Kidney (tissue), 14 donors: ENCODE results near the gene RAD50. TPM values are rescaled to one million over a fixed set of nuclear protein-coding genes. Genes with fewer than 3 reads are reported as not detected.
"Not testable (repeated sequence)": the region's sequence is repeated elsewhere in the genome, so short reads cannot be mapped to it uniquely, and the experiment has no call there.

ENCODE experiments used
- DNase-seq, 5 donors: peaks; one replicate each; pipeline ENCODE4 v3.0.0-alpha.2; 2013 to 2020
- FAIRE-seq: peaks from 2 replicates; lab custom pipeline; 2012; peaks lifted over from hg19 to GRCh38; lab: Jason Lieb, UNC
- H3K27ac ChIP-seq, 2 donors: one replicate each; pipeline ENCODE4 v1.7.0; 2013; ENCODE audit warnings: low read depth in 2 of 2, low read length in 2 of 2, inconsistent platforms in 1 of 2
- H3K27me3 ChIP-seq: one replicate; pipeline ENCODE4 v1.7.1; 2013; ENCODE audit warnings: low read length, inconsistent platforms; ENCODE audit not compliant: control insufficient read depth, insufficient read depth
- H3K36me3 ChIP-seq, 3 donors: one replicate each; pipeline versions ENCODE4 v1.7.0 to v1.7.1; 2013; ENCODE audit warnings: low read length in 3 of 3, control low read depth in 1 of 3, inconsistent platforms in 1 of 3; ENCODE audit not compliant: insufficient read depth in 3 of 3, control insufficient read depth in 2 of 3
- H3K4me1 ChIP-seq, 3 donors: one replicate each; pipeline versions ENCODE4 v1.7.0 to v1.7.1; 2013; ENCODE audit warnings: low read length in 3 of 3, inconsistent platforms in 1 of 3, low read depth in 1 of 3; ENCODE audit not compliant: control insufficient read depth in 2 of 3, insufficient read depth in 2 of 3
- H3K4me3 ChIP-seq, 3 donors: one replicate each; pipeline versions ENCODE4 v1.7.0 to v1.8.1; 2013; ENCODE audit warnings: low read length in 3 of 3, control low read depth in 1 of 3, inconsistent platforms in 1 of 3
- H3K9ac ChIP-seq, 3 donors: one replicate each; pipeline versions ENCODE4 v1.7.0 to v1.7.1; 2013; ENCODE audit warnings: low read length in 3 of 3, control low read depth in 1 of 3, inconsistent platforms in 1 of 3
- H3K9me3 ChIP-seq, 3 donors: one replicate each; pipeline versions ENCODE4 v1.7.0 to v1.7.1; 2013; ENCODE audit warnings: low read length in 3 of 3, control low read depth in 1 of 3, inconsistent platforms in 1 of 3; ENCODE audit not compliant: control insufficient read depth in 2 of 3, insufficient read depth in 1 of 3
- CTCF ChIP-seq: IDR thresholded peaks from 3 replicates; pipeline ENCODE4 v1.5.1; 2012; ENCODE audit warnings: mild to moderate bottlenecking, moderate library complexity, borderline replicate concordance; ENCODE audit not compliant: insufficient read depth; ENCODE audit errors: extremely low read depth
- intact Hi-C: fragments of 100-400 bp; cut with DNase I; formaldehyde crosslinking; loops from one replicate; pipeline ENCODE4 v1.11.1; 2022
- polyA plus RNA-seq: library from polyadenylated mRNA; stranded (reverse); fragments of 350-450 nt; fragmentation: Illumina TruSeq; extraction: RNeasy Lipid Tissue Mini Kit (QIAGEN cat#74804); gene quantifications from one replicate; pipeline ENCODE4 v1.2.3, GENCODE V29; 2014; ENCODE audit warnings: low read depth, low replicate concordance; ENCODE audit not compliant: insufficient read depth
- total RNA-seq: library from RNA; stranded (reverse); fragmentation: NEBNext Ultra II Directional; extraction: Animal tissue kit (Norgen Biotek cat#: 25700); gene quantifications from one replicate; pipeline ENCODE4 v1.2.1, GENCODE V29; 2021
- donor health status: control.
- donor health status: control.
- donor health status: control.
- donor health status: control.
- donor health status: control.
- donor health status: DM: yes; HTN: yes; CAD: no.
- donor health status: Normal renal cell carcinoma (clear cell type).

The RAD50 gene
- total and polyA plus RNA-seq, 2 donors from 2014 or later, result 12.6 to 36.4 TPM

- TF ChIP-seq CTCF, result no peak
- Histone ChIP-seq H3K4me3 (no peak overlapping the region), H3K9me3 (no peaks in the 10 kb centered on the region), H3K27ac (no peak overlapping the region), H3K36me3 (peaks cover 0 to 2% (median 0%) of the 10 kb centered on the region in 3 donors), H3K4me1 (peaks cover 0 to 5% (median 2%) of the 10 kb centered on the region in 3 donors), H3K9ac (no peak overlapping the region), H3K27me3 (no peaks in the 10 kb centered on the region)
- intact Hi-C loops, result no loop called here
- FAIRE-seq, result no peak
- DNase-seq, result no peak
Observed at GRCh38 chr5:132559383-132560060, 2.7 kb downstream of the RAD50 start.

GRCh38 chr5:132561601-132562000 lies 4.8 kb downstream of the RAD50 start:
- Histone ChIP-seq H3K9me3 (no peaks in the 10 kb centered on the region), H3K9ac (no peak overlapping the region), H3K27ac (no peak overlapping the region), H3K36me3 (peaks cover 3 to 5% (median 4%) of the 10 kb centered on the region in 3 donors), H3K4me1 (peaks cover 0 to 5% (median 2%) of the 10 kb centered on the region in 3 donors), H3K27me3 (no peaks in the 10 kb centered on the region), H3K4me3 (no peak overlapping the region)
- DNase-seq (no peak), FAIRE-seq (no peak)
- TF ChIP-seq CTCF, result no peak
- intact Hi-C loops, result no loop called here

- H3K9ac ChIP-seq, H3K4me3 ChIP-seq, H3K27ac ChIP-seq, H3K36me3 ChIP-seq, intact Hi-C loops, H3K4me1 ChIP-seq, H3K9me3 ChIP-seq, DNase-seq, FAIRE-seq, H3K27me3 ChIP-seq: not testable (repeated sequence)
Observed at GRCh38 chr5:132564555-132564954, 7.8 kb downstream of the RAD50 start.

GRCh38 chr5:132566657-132567056 lies 9.9 kb downstream of the RAD50 start:
- DNase-seq (no peak), FAIRE-seq (no peak)
- TF ChIP-seq CTCF, result no peak
- no peaks in the 10 kb centered on the region for H3K4me1 ChIP-seq
- no peaks in the 10 kb centered on the region for H3K27me3 ChIP-seq
- H3K9ac ChIP-seq, result no peak overlapping the region
- intact Hi-C loops, result no loop called here
- no peak overlapping the region for H3K27ac ChIP-seq
- peaks cover 4 to 5% (median 5%) of the 10 kb centered on the region in 3 donors for H3K36me3 ChIP-seq
- H3K9me3 ChIP-seq, result no peaks in the 10 kb centered on the region
- no peak overlapping the region for H3K4me3 ChIP-seq
